K562 (cell line): ENCODE data around the gene RPRML. TPM values are rescaled to one million over a fixed set of nuclear protein-coding genes. Genes with fewer than 3 reads are reported as not detected.

Experiments used
- CHD4 ChIP-seq: fragments of 200-600 bp; sonication (generic); IDR thresholded peaks from 3 replicates; pipeline ENCODE4 v1.6.1; 2012; ENCODE audit warnings: low read depth, mild to moderate bottlenecking, mixed read lengths, low read length, inconsistent platforms; ENCODE audit not compliant: insufficient read depth, insufficient replicate concordance, poor library complexity, severe bottlenecking
- CTBP1 ChIP-seq: fragments of 450-650 bp; IDR thresholded peaks from 2 replicates; pipeline ENCODE4 v1.6.1; 2016; ENCODE audit warnings: borderline replicate concordance
- E4F1 ChIP-seq: fragments of 250-450 bp; sonication (Bioruptor Pico); IDR thresholded peaks from 2 replicates; pipeline ENCODE4 v1.5.0; 2021; ENCODE audit warnings: mild to moderate bottlenecking, borderline replicate concordance
- EHMT2 ChIP-seq: fragments of 450-650 bp; IDR thresholded peaks from 2 replicates; pipeline ENCODE4 v1.6.1; 2018; ENCODE audit warnings: antibody characterized with exemption
- EP300 ChIP-seq: IDR thresholded peaks from 2 replicates; pipeline ENCODE4 v1.6.1; 2012; ENCODE audit warnings: low read length, improper control_type of control experiment
- FOXJ2 ChIP-seq: fragments of 200-800 bp; sonication (Bioruptor generic); IDR thresholded peaks from 2 replicates; pipeline ENCODE4 v1.6.1; 2016; ENCODE audit warnings: missing genetic modification characterization, missing compliant biosample characterization
- GABPA ChIP-seq: fragments of 200-800 bp; sonication (Bioruptor generic); conservative IDR thresholded peaks from 2 replicates; pipeline ENCODE4 v1.6.1; 2016; ENCODE audit warnings: low read depth, missing genetic modification characterization, missing compliant biosample characterization
- IFI16 ChIP-seq: fragments of 250-450 bp; sonication (Bioruptor Pico); IDR thresholded peaks from 2 replicates; pipeline ENCODE4 v2.1.2; 2022; ENCODE audit warnings: mild to moderate bottlenecking, inconsistent platforms
- KDM1A ChIP-seq, 2 experiments: fragments of 450-650 bp; IDR thresholded peaks; 2 replicates each; pipeline ENCODE4 v1.6.1; 2016; ENCODE audit warnings: mild to moderate bottlenecking in 2 of 2
- KDM4B ChIP-seq, 2 experiments: fragments of 450-650 bp in 1 of 2; sonication (generic) in 1 of 2; IDR thresholded peaks; 2 replicates each; pipeline ENCODE4 v1.6.1; 2016 to 2017; ENCODE audit warnings: borderline replicate concordance in 2 of 2, antibody characterized with exemption in 1 of 2, low read depth in 1 of 2, mild to moderate bottlenecking in 1 of 2
- MEIS2 ChIP-seq: fragments of 450-650 bp; IDR thresholded peaks from 2 replicates; pipeline ENCODE4 v1.6.1; 2014; ENCODE audit warnings: mild to moderate bottlenecking; ENCODE audit not compliant: partially characterized antibody
- MITF ChIP-seq: IDR thresholded peaks from 2 replicates; pipeline ENCODE4 v1.6.1; 2014; ENCODE audit warnings: antibody characterized with exemption
- PHF8 ChIP-seq: fragments of 200-600 bp; sonication (generic); IDR thresholded peaks from 2 replicates; pipeline ENCODE4 v1.6.1; 2012; ENCODE audit warnings: mixed run types, mild to moderate bottlenecking, inconsistent platforms, low read length, moderate library complexity, borderline replicate concordance
- POLR3A ChIP-seq: IDR thresholded peaks from 2 replicates; pipeline ENCODE4 v1.6.1; 2011; ENCODE audit warnings: borderline replicate concordance, mild to moderate bottlenecking, moderate library complexity; ENCODE audit not compliant: insufficient read length, insufficient read depth; ENCODE audit errors: extremely low read depth
- SREBF2 ChIP-seq: sonication (generic); formaldehyde crosslinking; IDR thresholded peaks from 2 replicates; pipeline ENCODE4 v1.4.0; 2020; ENCODE audit warnings: mild to moderate bottlenecking, missing genetic modification reagents
- TCF7L2 ChIP-seq: fragments of 150-350 bp; IDR thresholded peaks from 2 replicates; pipeline ENCODE4 v1.6.1; 2016; ENCODE audit warnings: low read depth, mild to moderate bottlenecking, low read length, moderate library complexity
- TRIM28 ChIP-seq: fragments of 450-650 bp; IDR thresholded peaks from 2 replicates; pipeline ENCODE4 v1.6.1; 2017
- TSC22D4 ChIP-seq: fragments of 450-650 bp; IDR thresholded peaks from 2 replicates; pipeline ENCODE4 v1.6.1; 2016; ENCODE audit warnings: missing genetic modification characterization, missing biosample characterization, control low read depth
- USF2 ChIP-seq: sonication (generic); formaldehyde crosslinking; IDR thresholded peaks from 2 replicates; pipeline ENCODE4 v1.5.0; 2020; ENCODE audit warnings: missing genetic modification reagents
- ZFP91 ChIP-seq: sonication (generic); formaldehyde crosslinking; IDR thresholded peaks from 2 replicates; pipeline ENCODE4 v1.8.0; 2022; ENCODE audit warnings: mild to moderate bottlenecking, missing genetic modification reagents
- ZNF197 ChIP-seq: fragments of 200-800 bp; sonication (Bioruptor generic); IDR thresholded peaks from 2 replicates; pipeline ENCODE4 v1.6.1; 2016; ENCODE audit warnings: low read depth, missing genetic modification characterization, missing compliant biosample characterization
- ZNF431 ChIP-seq: sonication (generic); formaldehyde crosslinking; IDR thresholded peaks from 2 replicates; pipeline ENCODE4 v1.8.0; 2022; ENCODE audit warnings: mild to moderate bottlenecking, missing genetic modification reagents
- polyA plus RNA-seq, 8 experiments: library from polyadenylated mRNA; depleted of rRNA in 4 of 8; stranded (reverse) in 5 of 8; unstranded in 3 of 8; fragments of >200 nt; fragmentation: Nextera tagmentation in 2 of 8; fragmentation: Illumina TruSeq in 1 of 8; extraction: Ambion mirVana in 2 of 8; extraction: Trizol in 1 of 8; gene quantifications; 2 replicates each; pipeline versions ENCODE4 v1.2.1 to v1.2.3, GENCODE V29; 2011 to 2014; ENCODE audit warnings: inconsistent platforms in 1 of 8, missing spikeins in 1 of 8
- total RNA-seq, 7 experiments: library from RNA; depleted of rRNA in 6 of 7; stranded (reverse); fragments of >200 nt in 6 of 7; fragmentation: Illumina TruSeq in 2 of 7; extraction: Trizol in 2 of 7; gene quantifications; 2 replicates each; pipeline versions ENCODE4 v1.2.1 to v1.2.3, GENCODE V29; 2011 to 2021; ENCODE audit warnings: low replicate concordance in 1 of 7

Gene RPRML
- total and polyA plus RNA-seq, 9 of the 15 experiments (the other 6 are each of a cell fraction or from before 2014, with no cell fraction given) = not detected

GRCh38 chr17:46935658-46936266, 43.3 kb downstream of the RPRML start (continued):
- TF ChIP-seq MITF (no peak), EHMT2 (no peak), SREBF2 (no peak), CHD4 (no peak), EP300 (peak; percentile 53; the same call in 1 of the 2 replicates), KDM1A (IDR thresholded peaks at IDR 0.05) (no peak; a peak in 1 of 4 replicates), ZFP91 (no peak), MEIS2 (no peak), POLR3A (no peak), PHF8 (no peak), KDM4B (IDR thresholded peaks at IDR 0.05; ENCODE audit: borderline replicate concordance in 2 of 2, low read depth in 1 of 2) (no peak), IFI16 (no peak), TCF7L2 (no peak), E4F1 (CRISPR knock-in tag) (no peak), GABPA (tag) (no peak), TSC22D4 (tag) (no peak), TRIM28 (no peak), ZNF197 (CRISPR knock-in tag) (no peak), USF2 (CRISPR knock-in tag) (no peak), CTBP1 (peak; percentile 92), ZNF431 (no peak), FOXJ2 (tag) (no peak)
